ENCODE measurements around the gene SLC31A2.
A peak's percentile ranks its signal among the peaks of the same experiment; 100 is the strongest.
"Not testable (repeated sequence)": the region's sequence is repeated elsewhere in the genome, so short reads cannot be mapped to it uniquely, and the experiment has no call there.

SLC31A2 gene

GRCh38 chr9:113150670-113151611, at the start of gene SLC31A2:
Gene SLC31A2 (plus strand): TSS chr9:113151007. CDS start chr9:113151075, 68 bp downstream.
- no peaks in the 10 kb centered on the region for H3K9me3 ChIP-seq (ENCODE audit: control insufficient read depth, insufficient read depth, low read length)
- peak within 1 kb of the TSS; percentile 93 for H3K9ac ChIP-seq (ENCODE audit: low read depth, low read length)
- H3K36me3 ChIP-seq (ENCODE audit: insufficient read depth, low read length): no peaks in the 10 kb centered on the region
- H3K4me1 ChIP-seq (ENCODE audit: insufficient read depth, low read length): no peaks in the 10 kb centered on the region

- H3K9me3 ChIP-seq (ENCODE audit: control insufficient read depth, insufficient read depth, low read length); H3K4me1 ChIP-seq (ENCODE audit: insufficient read depth, low read length); H3K36me3 ChIP-seq (ENCODE audit: insufficient read depth, low read length): not testable (repeated sequence)
Measured at GRCh38 chr9:113105345-113105744, 45.5 kb upstream of the SLC31A2 start.

GRCh38 chr9:113111065-113111951, 39.5 kb upstream of the SLC31A2 start:
- not testable (repeated sequence) for H3K4me1 ChIP-seq (ENCODE audit: insufficient read depth, low read length); H3K36me3 ChIP-seq (ENCODE audit: insufficient read depth, low read length); H3K9ac ChIP-seq (ENCODE audit: low read depth, low read length); H3K9me3 ChIP-seq (ENCODE audit: control insufficient read depth, insufficient read depth, low read length)

More at GRCh38 chr9:113105345-113105744, 45.5 kb upstream of the SLC31A2 start:
- H3K9ac ChIP-seq (ENCODE audit: low read depth, low read length): not testable (repeated sequence)

- not testable (repeated sequence) for H3K9me3 ChIP-seq (ENCODE audit: control insufficient read depth, insufficient read depth, low read length); H3K36me3 ChIP-seq (ENCODE audit: insufficient read depth, low read length); H3K9ac ChIP-seq (ENCODE audit: low read depth, low read length); H3K4me1 ChIP-seq (ENCODE audit: insufficient read depth, low read length)
Measured at GRCh38 chr9:113112706-113113510, 37.9 kb upstream of the SLC31A2 start.

- not testable (repeated sequence) for H3K36me3 ChIP-seq (ENCODE audit: insufficient read depth, low read length); H3K4me1 ChIP-seq (ENCODE audit: insufficient read depth, low read length); H3K9me3 ChIP-seq (ENCODE audit: control insufficient read depth, insufficient read depth, low read length); H3K9ac ChIP-seq (ENCODE audit: low read depth, low read length)
Measured at GRCh38 chr9:113118829-113119228, 32.0 kb upstream of the SLC31A2 start.

- H3K9ac ChIP-seq (ENCODE audit: low read depth, low read length): no peak overlapping the region
- no peaks in the 10 kb centered on the region for H3K36me3 ChIP-seq (ENCODE audit: insufficient read depth, low read length)
- H3K9me3 ChIP-seq (ENCODE audit: control insufficient read depth, insufficient read depth, low read length): no peaks in the 10 kb centered on the region
- no peaks in the 10 kb centered on the region for H3K4me1 ChIP-seq (ENCODE audit: insufficient read depth, low read length)
Measured at GRCh38 chr9:113125386-113126035, 25.3 kb upstream of the SLC31A2 start.

- Histone ChIP-seq H3K9me3 (ENCODE audit: control insufficient read depth, insufficient read depth, low read length) (no peaks in the 10 kb centered on the region), H3K4me1 (ENCODE audit: insufficient read depth, low read length) (no peaks in the 10 kb centered on the region), H3K9ac (ENCODE audit: low read depth, low read length) (no peak overlapping the region), H3K36me3 (ENCODE audit: insufficient read depth, low read length) (no peaks in the 10 kb centered on the region)
Measured at GRCh38 chr9:113129466-113129865, 21.3 kb upstream of the SLC31A2 start.

- Histone ChIP-seq H3K36me3 (ENCODE audit: insufficient read depth, low read length) (no peaks in the 10 kb centered on the region), H3K4me1 (ENCODE audit: insufficient read depth, low read length) (no peaks in the 10 kb centered on the region), H3K9ac (ENCODE audit: low read depth, low read length) (no peak overlapping the region), H3K9me3 (ENCODE audit: control insufficient read depth, insufficient read depth, low read length) (no peaks in the 10 kb centered on the region)
Measured at GRCh38 chr9:113129884-113130283, 20.9 kb upstream of the SLC31A2 start.

- no peaks in the 10 kb centered on the region for H3K4me1 ChIP-seq (ENCODE audit: insufficient read depth, low read length)
- H3K9ac ChIP-seq (ENCODE audit: low read depth, low read length): no peak overlapping the region
- H3K9me3 ChIP-seq (ENCODE audit: control insufficient read depth, insufficient read depth, low read length): no peaks in the 10 kb centered on the region
- H3K36me3 ChIP-seq (ENCODE audit: insufficient read depth, low read length): no peaks in the 10 kb centered on the region
Measured at GRCh38 chr9:113131689-113132151, 19.1 kb upstream of the SLC31A2 start.

GRCh38 chr9:113137196-113138168, 13.3 kb upstream of the SLC31A2 start:
- Histone ChIP-seq H3K4me1 (ENCODE audit: insufficient read depth, low read length) (no peaks in the 10 kb centered on the region), H3K9ac (ENCODE audit: low read depth, low read length) (no peak overlapping the region), H3K36me3 (ENCODE audit: insufficient read depth, low read length) (no peaks in the 10 kb centered on the region), H3K9me3 (ENCODE audit: control insufficient read depth, insufficient read depth, low read length) (no peaks in the 10 kb centered on the region)

GRCh38 chr9:113138760-113139159, 12.0 kb upstream of the SLC31A2 start:
- Histone ChIP-seq H3K36me3 (ENCODE audit: insufficient read depth, low read length) (no peaks in the 10 kb centered on the region), H3K4me1 (ENCODE audit: insufficient read depth, low read length) (no peaks in the 10 kb centered on the region), H3K9me3 (ENCODE audit: control insufficient read depth, insufficient read depth, low read length) (no peaks in the 10 kb centered on the region), H3K9ac (ENCODE audit: low read depth, low read length) (no peak overlapping the region)

GRCh38 chr9:113139225-113139829, 11.5 kb upstream of the SLC31A2 start:
- Histone ChIP-seq H3K9ac (ENCODE audit: low read depth, low read length) (no peak overlapping the region), H3K9me3 (ENCODE audit: control insufficient read depth, insufficient read depth, low read length) (no peaks in the 10 kb centered on the region), H3K4me1 (ENCODE audit: insufficient read depth, low read length) (no peaks in the 10 kb centered on the region), H3K36me3 (ENCODE audit: insufficient read depth, low read length) (no peaks in the 10 kb centered on the region)

Measured in ES-I3 (cell line).